ENCODE results near the gene TAF11L12.
"Not testable (repeated sequence)": the region's sequence is repeated elsewhere in the genome, so short reads cannot be mapped to it uniquely, and the experiment has no call there.

The TAF11L12 gene

DNA sequence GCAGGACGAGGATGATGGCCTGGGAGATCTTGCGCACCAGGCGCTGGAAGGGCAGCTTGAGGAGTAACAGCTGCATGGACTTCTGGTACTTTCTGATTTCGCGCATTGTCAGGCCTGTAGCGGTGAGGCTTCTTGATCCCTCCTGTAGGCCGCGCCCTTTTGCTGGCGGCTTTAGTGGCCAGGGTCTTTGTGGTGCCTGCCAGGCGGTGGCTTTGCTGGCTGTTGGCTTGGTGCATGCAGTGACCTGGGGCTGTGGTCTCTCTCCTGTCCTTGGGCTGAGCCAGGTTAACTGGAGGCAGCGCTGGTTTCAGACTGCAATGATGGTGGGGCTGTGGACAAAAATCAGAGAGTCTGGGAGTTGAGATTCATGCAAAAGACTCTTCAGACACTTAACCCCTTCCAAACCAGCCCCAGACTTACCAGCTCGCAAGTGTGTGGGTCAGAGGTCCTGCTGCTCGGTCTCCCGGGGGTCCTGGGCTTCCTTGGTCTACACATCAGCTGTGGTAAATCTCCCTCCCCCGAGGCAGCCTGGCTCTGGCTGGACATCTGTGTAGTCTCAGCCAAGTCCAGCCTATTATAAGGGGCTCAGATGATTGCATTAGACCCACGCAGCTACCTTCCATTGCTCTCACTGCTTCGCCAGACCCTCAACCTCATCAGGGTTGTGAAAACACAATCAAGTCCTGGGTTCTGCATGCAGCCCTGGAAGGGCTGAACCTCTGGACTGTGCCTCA, 4.8 kb downstream of the TAF11L12 start:
- Histone ChIP-seq H3K36me3 (ENCODE audit: control insufficient read depth, insufficient read depth, low read length) (no peaks in the 10 kb centered on the region), H3K27me3 (ENCODE audit: control insufficient read depth, insufficient read depth, low read length) (no peaks in the 10 kb centered on the region), H3K27ac (no peak overlapping the region), H3K9ac (no peak overlapping the region), H3K4me1 (no peaks in the 10 kb centered on the region), H2AFZ (no peak overlapping the region), H3K4me2 (ENCODE audit: low read length) (no peak overlapping the region), H3K9me3 (ENCODE audit: control insufficient read depth, low read length) (no peaks in the 10 kb centered on the region), H3K79me2 (no peaks in the 10 kb centered on the region), H3K4me3 (ENCODE audit: low read depth, low read length) (no peak overlapping the region)
- TF ChIP-seq, protein P1, sequence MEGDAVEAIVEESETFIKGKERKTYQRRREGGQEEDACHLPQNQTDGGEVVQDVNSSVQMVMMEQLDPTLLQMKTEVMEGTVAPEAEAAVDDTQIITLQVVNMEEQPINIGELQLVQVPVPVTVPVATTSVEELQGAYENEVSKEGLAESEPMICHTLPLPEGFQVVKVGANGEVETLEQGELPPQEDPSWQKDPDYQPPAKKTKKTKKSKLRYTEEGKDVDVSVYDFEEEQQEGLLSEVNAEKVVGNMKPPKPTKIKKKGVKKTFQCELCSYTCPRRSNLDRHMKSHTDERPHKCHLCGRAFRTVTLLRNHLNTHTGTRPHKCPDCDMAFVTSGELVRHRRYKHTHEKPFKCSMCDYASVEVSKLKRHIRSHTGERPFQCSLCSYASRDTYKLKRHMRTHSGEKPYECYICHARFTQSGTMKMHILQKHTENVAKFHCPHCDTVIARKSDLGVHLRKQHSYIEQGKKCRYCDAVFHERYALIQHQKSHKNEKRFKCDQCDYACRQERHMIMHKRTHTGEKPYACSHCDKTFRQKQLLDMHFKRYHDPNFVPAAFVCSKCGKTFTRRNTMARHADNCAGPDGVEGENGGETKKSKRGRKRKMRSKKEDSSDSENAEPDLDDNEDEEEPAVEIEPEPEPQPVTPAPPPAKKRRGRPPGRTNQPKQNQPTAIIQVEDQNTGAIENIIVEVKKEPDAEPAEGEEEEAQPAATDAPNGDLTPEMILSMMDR (IDR thresholded peaks at IDR 0.05) = no peak

DNA sequence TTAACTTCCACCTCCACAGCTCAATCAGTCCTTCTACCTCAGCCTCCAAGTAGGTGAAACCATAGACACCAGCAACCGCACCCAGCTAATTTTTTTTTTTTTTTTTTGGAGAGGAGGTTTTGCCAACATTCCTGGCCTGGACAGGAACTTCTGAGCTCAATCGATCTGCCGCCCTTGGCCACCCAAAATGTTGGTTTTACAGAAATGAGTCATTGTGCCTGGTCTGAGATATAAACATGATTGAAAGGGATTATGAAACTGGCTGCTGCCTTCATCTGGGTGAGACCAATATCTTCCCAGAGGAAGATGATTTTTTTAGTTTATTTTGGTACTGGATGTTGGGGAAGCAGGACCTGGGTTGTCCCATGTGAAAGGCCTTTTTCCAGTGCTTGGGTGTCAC, 9.2 kb downstream of the TAF11L12 start:
- H2AFZ ChIP-seq = no peak overlapping the region
- no peak overlapping the region for H3K4me2 ChIP-seq (ENCODE audit: low read length)
- no peak overlapping the region for H3K27ac ChIP-seq
- H3K4me3 ChIP-seq (ENCODE audit: low read depth, low read length) = no peak overlapping the region
- no peaks in the 10 kb centered on the region for H3K36me3 ChIP-seq (ENCODE audit: control insufficient read depth, insufficient read depth, low read length)
- no peaks in the 10 kb centered on the region for H3K4me1 ChIP-seq
- TF ChIP-seq, protein P1 (IDR thresholded peaks at IDR 0.05) = no peak
- H3K27me3 ChIP-seq (ENCODE audit: control insufficient read depth, insufficient read depth, low read length) = no peaks in the 10 kb centered on the region
- no peaks in the 10 kb centered on the region for H3K79me2 ChIP-seq
- H3K9ac ChIP-seq = no peak overlapping the region
- no peaks in the 10 kb centered on the region for H3K9me3 ChIP-seq (ENCODE audit: control insufficient read depth, low read length)

DNA sequence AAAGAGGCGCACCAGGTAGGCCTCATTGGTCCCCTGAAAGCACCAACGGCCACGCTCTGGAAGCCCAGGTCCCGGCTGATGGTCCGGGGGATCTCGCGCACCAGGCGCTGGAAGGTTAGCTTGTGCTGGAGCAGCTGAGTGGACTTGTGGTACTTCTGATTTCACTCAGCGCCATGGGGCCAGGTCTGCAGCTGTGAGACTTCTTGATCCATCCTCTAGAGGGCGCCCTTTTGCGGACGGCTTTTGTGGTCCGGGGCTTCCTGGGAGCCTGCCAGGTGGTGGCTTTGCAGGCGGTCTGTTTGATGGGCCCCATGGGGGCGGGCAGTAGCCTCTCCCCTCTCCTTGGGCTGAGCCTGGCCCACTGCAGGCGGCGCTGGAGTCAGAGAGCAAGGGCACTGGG, 10.4 kb downstream of the TAF11L12 start:
- Histone ChIP-seq H3K4me3 (ENCODE audit: low read depth, low read length) (no peak overlapping the region), H3K79me2 (no peaks in the 10 kb centered on the region)
- TF ChIP-seq, protein P1 (IDR thresholded peaks at IDR 0.05) = no peak

DNA sequence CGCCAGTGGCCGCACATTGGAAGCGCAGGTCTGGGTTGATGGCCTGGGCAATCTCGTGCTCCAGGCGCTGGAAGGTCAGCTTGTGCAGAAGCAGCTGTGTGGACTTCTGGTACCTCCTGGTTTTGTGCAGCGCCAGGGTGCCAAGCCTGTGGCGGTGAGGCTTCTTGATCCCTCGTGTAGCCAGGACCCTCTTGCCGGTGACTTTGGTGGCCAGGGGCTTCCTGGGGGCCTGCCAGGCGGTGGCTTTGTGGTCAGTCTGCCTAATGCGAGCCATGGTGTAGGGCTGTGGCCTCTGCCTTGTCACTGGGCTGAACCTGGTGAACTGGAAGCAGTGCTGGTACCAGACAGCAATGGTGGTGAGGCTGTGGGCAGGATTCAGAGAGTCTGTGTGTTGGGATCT, 15.5 kb downstream of the TAF11L12 start:
- Histone ChIP-seq H3K4me1 (no peaks in the 10 kb centered on the region), H3K4me3 (ENCODE audit: low read depth, low read length) (no peak overlapping the region), H3K4me2 (ENCODE audit: low read length) (no peak overlapping the region), H3K9me3 (ENCODE audit: control insufficient read depth, low read length) (no peaks in the 10 kb centered on the region), H3K27ac (no peak overlapping the region), H2AFZ (no peak overlapping the region), H3K27me3 (ENCODE audit: control insufficient read depth, insufficient read depth, low read length) (no peaks in the 10 kb centered on the region), H3K9ac (no peak overlapping the region), H3K79me2 (no peaks in the 10 kb centered on the region), H3K36me3 (ENCODE audit: control insufficient read depth, insufficient read depth, low read length) (no peaks in the 10 kb centered on the region)
- TF ChIP-seq, protein P1 (IDR thresholded peaks at IDR 0.05) = no peak

More for the DNA sequence above, 10.4 kb downstream of the TAF11L12 start:
- no peak overlapping the region for H3K4me2 ChIP-seq (ENCODE audit: low read length)
- H3K4me1 ChIP-seq = no peaks in the 10 kb centered on the region
- H3K27ac ChIP-seq = no peak overlapping the region
- H3K27me3 ChIP-seq (ENCODE audit: control insufficient read depth, insufficient read depth, low read length) = no peaks in the 10 kb centered on the region
- no peak overlapping the region for H2AFZ ChIP-seq
- H3K9ac ChIP-seq = no peak overlapping the region
- H3K36me3 ChIP-seq (ENCODE audit: control insufficient read depth, insufficient read depth, low read length) = no peaks in the 10 kb centered on the region
- H3K9me3 ChIP-seq (ENCODE audit: control insufficient read depth, low read length) = no peaks in the 10 kb centered on the region

DNA sequence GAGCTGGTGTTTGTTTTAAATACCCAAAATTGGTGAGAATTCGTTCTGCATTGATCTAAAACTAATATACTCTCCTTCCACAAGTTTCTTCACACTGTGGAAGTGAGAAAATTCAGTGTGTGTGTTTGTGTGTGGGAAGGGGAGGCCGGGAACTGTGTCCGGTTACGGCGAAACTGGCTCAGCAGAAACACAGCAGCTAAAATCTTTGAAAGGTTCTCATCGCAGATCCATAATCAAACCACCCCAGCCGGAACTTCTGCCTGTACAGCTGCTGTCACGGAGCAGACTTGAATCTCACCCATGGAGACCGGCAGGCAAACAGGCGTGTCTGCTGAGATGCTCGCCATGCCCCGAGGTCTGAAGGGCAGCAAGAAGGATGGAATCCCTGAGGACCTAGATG, 21.6 kb downstream of the TAF11L12 start, which contains the start of gene TAF11L13:
TAF11L13 (plus strand) TSS at position 301 of the 400 bp plus-strand sequence.
- not testable (repeated sequence) for H3K36me3 ChIP-seq (ENCODE audit: control insufficient read depth, insufficient read depth, low read length); H3K9ac ChIP-seq; H3K27ac ChIP-seq; H3K4me2 ChIP-seq (ENCODE audit: low read length); H3K79me2 ChIP-seq; H3K27me3 ChIP-seq (ENCODE audit: control insufficient read depth, insufficient read depth, low read length); H3K4me1 ChIP-seq; H2AFZ ChIP-seq; H3K4me3 ChIP-seq (ENCODE audit: low read depth, low read length); H3K9me3 ChIP-seq (ENCODE audit: control insufficient read depth, low read length)
